Natural killer cell (primary cell): ENCODE data around the gene PRSS38. TPM values are rescaled to one million over a fixed set of nuclear protein-coding genes. Genes with fewer than 3 reads are reported as not detected.
A peak's percentile ranks its signal among the peaks of the same experiment; 100 is the strongest.

Experiments used
- ATAC-seq, 3 donors: fragments of 150-1000 bp in 2 of 3; fragments of 200-7000 bp in 1 of 3; cut with Tn5 transposase; 1 replicate in 1 of 3; 2 replicates in 2 of 3; pipeline ENCODE4 v1.10.0; 2021; ENCODE audit warnings: mild to moderate bottlenecking in 2 of 3, moderate library complexity in 2 of 3
- DNase-seq, 2 donors: peaks; one replicate each; pipeline versions ENCODE4 v3.0.0 to v3.0.0-alpha.2; 2013 to 2021; ENCODE audit warnings: mixed read lengths in 1 of 2
- H3K27ac ChIP-seq: one replicate; pipeline ENCODE4 v1.5.1; 2013; ENCODE audit warnings: mild to moderate bottlenecking, low read length
- H3K27me3 ChIP-seq: one replicate; pipeline ENCODE4 v1.6.1; 2013; ENCODE audit warnings: low read length; ENCODE audit not compliant: control insufficient read depth, insufficient read depth
- H3K36me3 ChIP-seq: one replicate; pipeline ENCODE4 v1.6.1; 2013; ENCODE audit warnings: low read length; ENCODE audit not compliant: control insufficient read depth, insufficient read depth
- H3K4me1 ChIP-seq: one replicate; pipeline ENCODE4 v1.6.1; 2013; ENCODE audit warnings: low read length; ENCODE audit not compliant: control insufficient read depth, insufficient read depth
- H3K4me3 ChIP-seq: one replicate; pipeline ENCODE4 v1.5.1; 2013; ENCODE audit warnings: low read length
- H3K9me3 ChIP-seq: one replicate; pipeline ENCODE4 v1.6.1; 2013; ENCODE audit warnings: low read length; ENCODE audit not compliant: control insufficient read depth, insufficient read depth
- H3K27ac Mint-ChIP-seq, 2 donors: one replicate each; pipeline ENCODE4 v1.8.0; 2022; ENCODE audit warnings: mild to moderate bottlenecking in 2 of 2, mixed read lengths in 2 of 2, moderate library complexity in 1 of 2
- H3K27me3 Mint-ChIP-seq, 2 donors: one replicate each; pipeline ENCODE4 v1.8.0; 2022; ENCODE audit warnings: low read depth in 2 of 2, mixed read lengths in 2 of 2
- H3K36me3 Mint-ChIP-seq: one replicate; pipeline ENCODE4 v1.8.0; 2022; ENCODE audit warnings: mixed read lengths
- H3K4me1 Mint-ChIP-seq, 2 donors: one replicate each; pipeline ENCODE4 v1.8.0; 2022; ENCODE audit warnings: mixed read lengths in 2 of 2
- H3K4me3 Mint-ChIP-seq: one replicate; pipeline ENCODE4 v1.8.0; 2022; ENCODE audit warnings: mild to moderate bottlenecking, moderate library complexity, mixed read lengths
- H3K9me3 Mint-ChIP-seq, 2 donors: one replicate each; pipeline ENCODE4 v1.8.0; 2022; ENCODE audit warnings: mixed read lengths in 2 of 2
- CTCF ChIP-seq: fragments of 200-600 bp; IDR thresholded peaks from one replicate; pipeline ENCODE4 v1.8.0; 2022; ENCODE audit warnings: antibody characterized with exemption
- WGBS: methylation state at CpG from one replicate; pipeline ENCODE4 v1.1.7; 2013; ENCODE audit warnings: missing lambda C conversion rate; ENCODE audit not compliant: insufficient coverage; 5-methylcytosine and 5-hydroxymethylcytosine counted together
- intact Hi-C: fragments of 100-400 bp; cut with micrococcal nuclease; formaldehyde crosslinking; loops from one replicate; pipeline ENCODE4 v1.14.2; 2022
- total RNA-seq, 4 donors: library from RNA; stranded (reverse); fragments of 120-200 nt in 1 of 4; gene quantifications; one replicate each; pipeline versions ENCODE4 v1.2.3 to v1.2.4, GENCODE V29; 2013 to 2022

The PRSS38 gene
- total RNA-seq, 3 donors from 2014 or later (not counting 1 experiment from before 2014, with no cell fraction given) = not detected

- peaks cover 31% of the 10 kb centered on the region for H3K4me1 ChIP-seq
- Mint-ChIP-seq H3K36me3 (no peaks in the 10 kb centered on the region), H3K27ac (peak overlapping the region in 1 of 2 donors; percentile 67), H3K27me3 (peaks cover 31 to 32% of the 10 kb centered on the region in 2 donors), H3K9me3 (no peaks in the 10 kb centered on the region), H3K4me1 (peaks cover 8 to 27% of the 10 kb centered on the region in 2 donors), H3K4me3 (peak overlapping the region; percentile 68)
- intact Hi-C loops = no loop called here
- H3K36me3 ChIP-seq = no peaks in the 10 kb centered on the region
- DNase-seq = no peak
- 2% methylated on average over 68 of the region's 68 CpGs for WGBS
- peak; percentile 46 to 55 (median 49) for ATAC-seq
- no peak overlapping the region for H3K27ac ChIP-seq
- H3K27me3 ChIP-seq = peaks cover 32% of the 10 kb centered on the region
- H3K4me3 ChIP-seq = peak overlapping the region; percentile 49
- no peak for TF ChIP-seq CTCF
- no peaks in the 10 kb centered on the region for H3K9me3 ChIP-seq
Observed at GRCh38 chr1:227788271-227789083, 27.0 kb upstream of the PRSS38 start.

GRCh38 chr1:227789084-227790033 lies 26.1 kb upstream of the PRSS38 start:
- Histone ChIP-seq H3K36me3 (no peaks in the 10 kb centered on the region), H3K27me3 (peaks cover 32% of the 10 kb centered on the region), H3K27ac (no peak overlapping the region), H3K9me3 (no peaks in the 10 kb centered on the region), H3K4me3 (peak overlapping the region; percentile 49), H3K4me1 (peaks cover 31% of the 10 kb centered on the region)
- DNase-seq (no peak), ATAC-seq (no peak)
- no peaks in the 10 kb centered on the region for H3K9me3 Mint-ChIP-seq
- H3K4me1 Mint-ChIP-seq = peaks cover 8 to 27% of the 10 kb centered on the region in 2 donors
- 83% methylated on average over 23 of the region's 23 CpGs for WGBS
- no peak overlapping the region for H3K27ac Mint-ChIP-seq
- H3K36me3 Mint-ChIP-seq = no peaks in the 10 kb centered on the region
- TF ChIP-seq CTCF = no peak
- peaks cover 28 to 33% of the 10 kb centered on the region in 2 donors for H3K27me3 Mint-ChIP-seq
- peak overlapping the region; percentile 68 for H3K4me3 Mint-ChIP-seq
- intact Hi-C loops = no loop called here

- Histone ChIP-seq H3K27ac (no peak overlapping the region), H3K36me3 (no peaks in the 10 kb centered on the region), H3K9me3 (no peaks in the 10 kb centered on the region), H3K4me1 (peaks cover 31% of the 10 kb centered on the region), H3K4me3 (no peak overlapping the region), H3K27me3 (peaks cover 32% of the 10 kb centered on the region)
- DNase-seq (no peak), ATAC-seq (no peak)
- Mint-ChIP-seq H3K36me3 (no peaks in the 10 kb centered on the region), H3K4me3 (no peak overlapping the region), H3K27ac (no peak overlapping the region), H3K9me3 (no peaks in the 10 kb centered on the region), H3K27me3 (peaks cover 22 to 38% of the 10 kb centered on the region in 2 donors), H3K4me1 (peaks cover 8 to 27% of the 10 kb centered on the region in 2 donors)
- intact Hi-C loops = no loop called here
- 84% methylated on average over 2 of the region's 2 CpGs for WGBS
- no peak for TF ChIP-seq CTCF
Observed at GRCh38 chr1:227790034-227790400, 25.5 kb upstream of the PRSS38 start.
